K562 (cell line): Measurements from ENCODE around the gene GPR153. TPM values are rescaled to one million over a fixed set of nuclear protein-coding genes. Genes with fewer than 3 reads are reported as not detected.

Experiments used
- ATAC-seq: fragments of 200-7000 bp; cut with Tn5 transposase; 3 replicates; pipeline ENCODE4 v1.9.1; 2020; ENCODE audit warnings: moderate library complexity
- BruUV-seq: library from RNA; stranded (reverse); fragments of 400-500 nt; replicated peaks from 2 replicates; lab custom pipeline; 2021; lab: Mats Ljungman, UMichigan
- CTCF ChIA-PET: fragments of 300-600 bp; formaldehyde crosslinking; extraction: SDS; loops from one replicate; lab custom pipeline; 2021; ENCODE audit warnings: low intra/inter-chr PET ratio; lab: Yijun Ruan, JAX
- POLR2A ChIA-PET: fragments of 300-600, 350-650 bp; sonication (Branson Sonifier 250); formaldehyde crosslinking; extraction: SDS; loops from one replicate; lab custom pipeline; 2021; ENCODE audit warnings: antibody characterized with exemption, inconsistent platforms; lab: Yijun Ruan, JAX
- DNase-seq, 4 experiments: peaks; one replicate each; pipeline versions ENCODE4 v3.0.0 to v3.0.0-alpha.2; 2011 to 2018; ENCODE audit warnings: low spot score in 3 of 4, mixed read lengths in 3 of 4; ENCODE audit errors: extremely low read depth in 1 of 4
- FAIRE-seq: peaks from 2 replicates; lab custom pipeline; 2011; peaks lifted over from hg19 to GRCh38; lab: Jason Lieb, UNC
- H2AFZ ChIP-seq: 2 replicates; pipeline ENCODE4 v1.6.0; 2011; ENCODE audit warnings: low read depth, low read length, control low read depth, inconsistent platforms
- H3K27ac ChIP-seq: fragments of 200-600 bp; 3 replicates; pipeline ENCODE4 v1.8.0; 2011; ENCODE audit warnings: low read depth, mild to moderate bottlenecking, control low read depth, inconsistent platforms, low read length, moderate library complexity, mixed read lengths; ENCODE audit errors: extremely low read depth
- H3K27me3 ChIP-seq, 2 experiments: fragments of 300-600 bp in 1 of 2; 2 replicates in 1 of 2; 3 replicates in 1 of 2; pipeline versions ENCODE4 v1.6.0 to v1.8.0; 2011; ENCODE audit warnings: inconsistent platforms in 2 of 2, low read length in 2 of 2, mild to moderate bottlenecking in 1 of 2, mixed read lengths in 1 of 2, moderate library complexity in 1 of 2; ENCODE audit not compliant: control insufficient read depth in 2 of 2, insufficient read depth in 2 of 2
- H3K36me3 ChIP-seq: fragments of 300-600 bp; 3 replicates; pipeline ENCODE4 v1.8.0; 2011; ENCODE audit warnings: mild to moderate bottlenecking, low read length, inconsistent platforms; ENCODE audit not compliant: control insufficient read depth, insufficient read depth
- H3K4me1 ChIP-seq, 2 experiments: fragments of 200-600 bp in 1 of 2; replicated peaks in 1 of 2; 2 replicates in 1 of 2; 3 replicates in 1 of 2; pipeline versions ENCODE4 v1.5.1 to v1.8.0; 2011; ENCODE audit warnings: inconsistent platforms in 2 of 2, low read length in 2 of 2, mild to moderate bottlenecking in 1 of 2, mixed read lengths in 1 of 2, moderate library complexity in 1 of 2; ENCODE audit not compliant: control insufficient read depth in 2 of 2, insufficient read depth in 2 of 2
- H3K4me2 ChIP-seq: 2 replicates; pipeline ENCODE4 v1.6.1; 2011; ENCODE audit warnings: low read length, control low read depth, inconsistent platforms, mixed read lengths; ENCODE audit not compliant: insufficient read depth
- H3K4me3 ChIP-seq: fragments of 200-600 bp; sonication (generic), shearing (Covaris generic); 2 replicates; pipeline ENCODE4 v1.5.1; 2016; ENCODE audit warnings: control low read depth, inconsistent platforms
- H3K79me2 ChIP-seq: fragments of 200-600 bp; 3 replicates; pipeline ENCODE4 v1.8.0; 2011; ENCODE audit warnings: low read length, inconsistent platforms; ENCODE audit not compliant: control insufficient read depth, insufficient read depth
- H3K9ac ChIP-seq, 2 experiments: 2 replicates each; pipeline versions ENCODE4 v1.6.0 to v1.6.1; 2011; ENCODE audit warnings: low read depth in 2 of 2, low read length in 2 of 2, control low read depth in 1 of 2, inconsistent platforms in 1 of 2, mild to moderate bottlenecking in 1 of 2, mixed read lengths in 1 of 2; ENCODE audit not compliant: insufficient read depth in 1 of 2
- H3K9me1 ChIP-seq: one replicate; pipeline ENCODE4 v1.6.0; 2011; ENCODE audit warnings: inconsistent platforms, mild to moderate bottlenecking, low read length, moderate library complexity; ENCODE audit not compliant: control insufficient read depth, insufficient read depth
- H3K9me3 ChIP-seq: replicated peaks from 2 replicates; pipeline ENCODE4 v1.5.1; 2011; ENCODE audit warnings: low read depth, low read length, inconsistent platforms; ENCODE audit not compliant: control insufficient read depth, insufficient read depth
- H4K20me1 ChIP-seq: replicated peaks from 2 replicates; pipeline ENCODE4 v1.6.1; 2011; ENCODE audit warnings: low read length, inconsistent platforms, mixed read lengths; ENCODE audit not compliant: control insufficient read depth, insufficient read depth
- HNRNPL ChIP-seq: fragments of 200-400 bp; formaldehyde crosslinking; IDR thresholded peaks from 2 replicates; pipeline ENCODE4 v1.6.1; 2017; ENCODE audit warnings: low read depth, mild to moderate bottlenecking, low read length
- ILK ChIP-seq: fragments of 450-650 bp; IDR thresholded peaks from 2 replicates; pipeline ENCODE4 v1.6.1; 2016; ENCODE audit warnings: missing genetic modification characterization, low read depth, mild to moderate bottlenecking, missing compliant biosample characterization, moderate library complexity, borderline replicate concordance
- MAFG ChIP-seq: fragments of 450-650 bp; conservative IDR thresholded peaks from 2 replicates; pipeline ENCODE4 v1.6.1; 2016; ENCODE audit warnings: missing genetic modification characterization, missing compliant biosample characterization
- PURB ChIP-seq: sonication (generic); formaldehyde crosslinking; IDR thresholded peaks from 2 replicates; pipeline ENCODE4 v1.9.0; 2021; ENCODE audit warnings: low read depth, mild to moderate bottlenecking, missing genetic modification reagents
- TEAD1 ChIP-seq, 2 experiments: fragments of 450-650 bp in 1 of 2; sonication (generic) in 1 of 2; formaldehyde crosslinking; IDR thresholded peaks; 2 replicates each; pipeline versions ENCODE4 v1.4.0 to v1.8.0; 2020 to 2022; ENCODE audit warnings: mild to moderate bottlenecking in 2 of 2, missing genetic modification reagents in 1 of 2
- XRCC3 ChIP-seq: fragments of 450-650 bp; IDR thresholded peaks from 2 replicates; pipeline ENCODE4 v1.6.1; 2017; ENCODE audit warnings: mild to moderate bottlenecking, moderate library complexity
- ZNF589 ChIP-seq: fragments of 200-800 bp; sonication (Bioruptor generic); IDR thresholded peaks from 2 replicates; pipeline ENCODE4 v1.6.1; 2016; ENCODE audit warnings: low read depth, missing genetic modification characterization, missing compliant biosample characterization
- WGBS: fragments of 100-300 bp; shearing (Covaris generic); methylation state at CpG from one replicate; pipeline ENCODE4 v1.1.6; 2016; ENCODE audit warnings: low coverage, mixed read lengths; ENCODE audit not compliant: insufficient coverage; ENCODE audit errors: missing lambda C conversion rate; 5-methylcytosine and 5-hydroxymethylcytosine counted together
- in situ Hi-C: fragments of 300-500 bp; cut with MboI; formaldehyde crosslinking; loops from 4 replicates; pipeline ENCODE4 v1.15.0; 2018; ENCODE audit warnings: inconsistent platforms, mixed read lengths
- intact Hi-C: fragments of 100-400 bp; cut with micrococcal nuclease; formaldehyde crosslinking; loops from 2 replicates; pipeline ENCODE4 v1.14.2; 2022
- polyA plus RNA-seq, 8 experiments: library from polyadenylated mRNA; depleted of rRNA in 4 of 8; stranded (reverse) in 5 of 8; unstranded in 3 of 8; fragments of >200 nt; fragmentation: Nextera tagmentation in 2 of 8; fragmentation: Illumina TruSeq in 1 of 8; extraction: Ambion mirVana in 2 of 8; extraction: Trizol in 1 of 8; gene quantifications; 2 replicates each; pipeline versions ENCODE4 v1.2.1 to v1.2.3, GENCODE V29; 2011 to 2014; ENCODE audit warnings: inconsistent platforms in 1 of 8, missing spikeins in 1 of 8
- total RNA-seq, 7 experiments: library from RNA; depleted of rRNA in 6 of 7; stranded (reverse); fragments of >200 nt in 6 of 7; fragmentation: Illumina TruSeq in 2 of 7; extraction: Trizol in 2 of 7; gene quantifications; 2 replicates each; pipeline versions ENCODE4 v1.2.1 to v1.2.3, GENCODE V29; 2011 to 2021; ENCODE audit warnings: low replicate concordance in 1 of 7
- TF ChIP-seq, protein P1 (sequence below): sonication (generic); formaldehyde crosslinking; IDR thresholded peaks from 2 replicates; pipeline ENCODE4 v1.9.0; 2022; ENCODE audit warnings: mild to moderate bottlenecking, missing genetic modification reagents
- TF ChIP-seq, protein P2 (sequence below), 2 experiments: fragments of 450-650 bp in 1 of 2; sonication (generic) in 1 of 2; formaldehyde crosslinking in 1 of 2; IDR thresholded peaks in 1 of 2; conservative IDR thresholded peaks in 1 of 2; 2 replicates each; pipeline versions ENCODE4 v1.6.1 to v1.8.1; 2016 to 2023; ENCODE audit warnings: mild to moderate bottlenecking in 2 of 2, moderate library complexity in 2 of 2, inconsistent platforms in 1 of 2, missing genetic modification reagents in 1 of 2
- TF ChIP-seq, protein P3 (sequence below): sonication (generic); formaldehyde crosslinking; IDR thresholded peaks from 2 replicates; pipeline ENCODE4 v1.4.0; 2020; ENCODE audit warnings: mild to moderate bottlenecking, missing genetic modification reagents

Gene GPR153
- total and polyA plus RNA-seq, 9 of the 15 experiments (the other 6 are each of a cell fraction or from before 2014, with no cell fraction given) = 0.01 to 1.5 (median 0.51) TPM

DNA sequence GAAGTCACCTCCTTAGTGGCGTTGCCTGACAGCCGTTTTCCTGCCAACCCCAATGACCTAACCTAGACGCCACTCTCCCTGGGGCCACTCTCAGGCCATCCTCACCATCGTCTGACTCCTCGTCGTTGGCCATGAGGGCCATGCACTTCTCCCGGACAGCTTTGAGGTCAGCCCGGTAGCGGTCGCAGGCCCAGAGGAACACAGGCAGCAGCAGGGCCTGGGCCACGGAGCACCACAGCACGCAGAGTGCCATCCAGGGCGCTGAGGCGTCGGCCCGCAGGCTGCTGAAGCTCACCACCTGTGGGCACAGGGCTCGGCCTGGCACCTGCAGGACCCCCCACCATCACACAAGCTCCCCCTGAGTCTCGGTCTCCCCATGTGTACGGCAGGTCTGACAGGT, 9.7 kb downstream of the GPR153 start:
- Histone ChIP-seq H2AFZ (no peak overlapping the region), H3K36me3 (no peaks in the 10 kb centered on the region), H3K27me3 (peaks cover 17 to 62% of the 10 kb centered on the region in 2 experiments; a peak in 4 of 5 replicates), H4K20me1 (peaks cover 59% of the 10 kb centered on the region), H3K4me1 (peaks cover 1 to 51% of the 10 kb centered on the region in 2 experiments; a peak in 2 of 5 replicates), H3K4me2 (no peak overlapping the region), H3K79me2 (no peaks in the 10 kb centered on the region), H3K9me1 (peaks cover 10% of the 10 kb centered on the region), H3K4me3 (no peak overlapping the region), H3K9ac (0 out of 4 replicates have a peak overlapping the region, but pooled peaks of 1 of the 2 experiments have one; percentile 20), H3K27ac (no peak overlapping the region), H3K9me3 (no peaks in the 10 kb centered on the region)
- WGBS = 20% methylated on average over 19 of the region's 19 CpGs
- POLR2A ChIA-PET = interaction anchor here (0.5 to 0.6 kb wide), 2 partner anchors 249 to 1013 kb away, joined by 3 to 4 read pairs; no protein-coding TSS in a partner anchor
- CTCF ChIA-PET = interaction anchor here (2.4 kb wide), 1 partner anchor 92 kb away, joined by 10 read pairs; no protein-coding TSS in a partner anchor
- in situ Hi-C loops = loop anchor here (25.0 kb wide), 1 partner anchor 961 kb away; no protein-coding TSS in a partner anchor
- DNase-seq (no peak), FAIRE-seq (no peak), ATAC-seq (no peak)
- no TSS peak for BruUV-seq
- intact Hi-C loops = no loop called here
- 0 out of 4 replicates have a peak, but pooled peaks of 1 of the 2 experiments have one; percentile 31 for TF ChIP-seq TEAD1 (CRISPR knock-in tag; IDR thresholded peaks at IDR 0.05)
- TF ChIP-seq, protein P1, sequence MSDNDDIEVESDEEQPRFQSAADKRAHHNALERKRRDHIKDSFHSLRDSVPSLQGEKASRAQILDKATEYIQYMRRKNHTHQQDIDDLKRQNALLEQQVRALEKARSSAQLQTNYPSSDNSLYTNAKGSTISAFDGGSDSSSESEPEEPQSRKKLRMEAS (CRISPR knock-in tag) = 0 out of 2 replicates have a peak, but pooled peaks have one; percentile 30
- TF ChIP-seq, protein P2, sequence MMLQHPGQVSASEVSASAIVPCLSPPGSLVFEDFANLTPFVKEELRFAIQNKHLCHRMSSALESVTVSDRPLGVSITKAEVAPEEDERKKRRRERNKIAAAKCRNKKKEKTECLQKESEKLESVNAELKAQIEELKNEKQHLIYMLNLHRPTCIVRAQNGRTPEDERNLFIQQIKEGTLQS (IDR thresholded peaks at IDR 0.05) = no peak
- TF ChIP-seq, protein P2 (CRISPR knock-in tag; conservative IDR thresholded peaks at IDR 0.05) = no peak
- no peak for TF ChIP-seq ZNF589 (CRISPR knock-in tag)
- no peak for TF ChIP-seq MAFG (tag)
- TF ChIP-seq HNRNPL = 0 out of 2 replicates have a peak, but pooled peaks have one; percentile 53
- no peak for TF ChIP-seq XRCC3
- TF ChIP-seq, protein P3, sequence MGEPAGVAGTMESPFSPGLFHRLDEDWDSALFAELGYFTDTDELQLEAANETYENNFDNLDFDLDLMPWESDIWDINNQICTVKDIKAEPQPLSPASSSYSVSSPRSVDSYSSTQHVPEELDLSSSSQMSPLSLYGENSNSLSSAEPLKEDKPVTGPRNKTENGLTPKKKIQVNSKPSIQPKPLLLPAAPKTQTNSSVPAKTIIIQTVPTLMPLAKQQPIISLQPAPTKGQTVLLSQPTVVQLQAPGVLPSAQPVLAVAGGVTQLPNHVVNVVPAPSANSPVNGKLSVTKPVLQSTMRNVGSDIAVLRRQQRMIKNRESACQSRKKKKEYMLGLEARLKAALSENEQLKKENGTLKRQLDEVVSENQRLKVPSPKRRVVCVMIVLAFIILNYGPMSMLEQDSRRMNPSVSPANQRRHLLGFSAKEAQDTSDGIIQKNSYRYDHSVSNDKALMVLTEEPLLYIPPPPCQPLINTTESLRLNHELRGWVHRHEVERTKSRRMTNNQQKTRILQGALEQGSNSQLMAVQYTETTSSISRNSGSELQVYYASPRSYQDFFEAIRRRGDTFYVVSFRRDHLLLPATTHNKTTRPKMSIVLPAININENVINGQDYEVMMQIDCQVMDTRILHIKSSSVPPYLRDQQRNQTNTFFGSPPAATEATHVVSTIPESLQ (CRISPR knock-in tag) = no peak
- no peak for TF ChIP-seq PURB (CRISPR knock-in tag)
- TF ChIP-seq ILK = no peak
